Heart left ventricle (tissue), 16 donors: ENCODE results near the gene MRPL53. TPM values are rescaled to one million over a fixed set of nuclear protein-coding genes. Genes with fewer than 3 reads are reported as not detected.

Experiments used
- ATAC-seq, 4 donors: fragments of 200-7000 bp; cut with Tn5 transposase; one replicate each; pipeline ENCODE4 v1.9.1; 2020 to 2022; ENCODE audit warnings: moderate library complexity in 4 of 4, mild to moderate bottlenecking in 3 of 4, moderate number of reproducible peaks in 1 of 4
- DNase-seq, 5 donors: peaks; one replicate each; pipeline ENCODE4 v3.0.0-alpha.2; 2020
- H3K27ac ChIP-seq, 12 donors: fragments of 200-600 bp; sonication (generic) in 4 of 12; one replicate each; pipeline versions ENCODE4 v1.5.0 to v1.8.0; 2016 to 2022; ENCODE audit warnings: mild to moderate bottlenecking in 2 of 12
- H3K27me3 ChIP-seq, 9 donors: fragments of 200-600 bp; sonication (generic) in 2 of 9; one replicate each; pipeline versions ENCODE4 v1.5.1 to v1.8.0; 2016 to 2022; ENCODE audit warnings: mild to moderate bottlenecking in 3 of 9
- H3K36me3 ChIP-seq, 9 donors: fragments of 200-600 bp; sonication (generic) in 2 of 9; one replicate each; pipeline versions ENCODE4 v1.5.0 to v1.8.0; 2018 to 2022; ENCODE audit warnings: mild to moderate bottlenecking in 2 of 9
- H3K4me1 ChIP-seq, 12 donors: fragments of 200-600 bp; sonication (generic) in 4 of 12; one replicate each; pipeline versions ENCODE4 v1.5.0 to v1.8.0; 2016 to 2022; ENCODE audit warnings: mild to moderate bottlenecking in 3 of 12
- H3K4me3 ChIP-seq, 12 donors: fragments of 200-600 bp; sonication (generic) in 4 of 12; one replicate each; pipeline versions ENCODE4 v1.5.0 to v1.8.0; 2017 to 2022; ENCODE audit warnings: mild to moderate bottlenecking in 9 of 12, moderate library complexity in 4 of 12
- H3K9me3 ChIP-seq, 12 donors: fragments of 200-600 bp; sonication (generic) in 4 of 12; one replicate each; pipeline versions ENCODE4 v1.5.0 to v1.8.0; 2016 to 2022; ENCODE audit warnings: mild to moderate bottlenecking in 1 of 12
- POLR2A ChIP-seq, 2 donors: fragments of 450-650 bp; IDR thresholded peaks; one replicate each; pipeline ENCODE4 v1.6.1; 2017; ENCODE audit warnings: antibody characterized with exemption in 2 of 2, mild to moderate bottlenecking in 2 of 2, moderate library complexity in 2 of 2
- WGBS, 4 donors: extraction: QIAGEN DNeasy Blood & Tissue Kit in 2 of 4; methylation state at CpG; one replicate each; pipeline versions ENCODE4 v1.1.5 to v1.1.7; 2013 to 2018; 5-methylcytosine and 5-hydroxymethylcytosine counted together
- intact Hi-C, 10 donors: fragments of 100-400 bp; cut with DNase I; formaldehyde crosslinking; loops; one replicate each; pipeline versions ENCODE4 v1.11.1 to v1.14.2; 2022
- polyA plus RNA-seq, 2 donors: library from polyadenylated mRNA; stranded (reverse); fragments of 200-250 nt; gene quantifications; one replicate each; pipeline ENCODE4 v1.2.3, GENCODE V29; 2013
- total RNA-seq, 9 donors: library from RNA; depleted of rRNA in 2 of 9; stranded (reverse); fragments of >200 nt in 2 of 9; fragmentation: NEBNext Ultra II Directional in 3 of 9; extraction: Animal tissue kit (Norgen Biotek cat#: 25700) in 3 of 9; gene quantifications; one replicate each; pipeline versions ENCODE4 v1.1.0 to v1.2.4, GENCODE V29; 2016 to 2023
- TF ChIP-seq, protein P1 (sequence below), 12 donors: fragments of 200-600 bp; sonication (generic) in 4 of 12; IDR thresholded peaks; one replicate each; pipeline versions ENCODE4 v1.5.0 to v1.8.0; 2018 to 2022; ENCODE audit warnings: antibody characterized with exemption in 12 of 12, mild to moderate bottlenecking in 5 of 12
- donor health status: ischemic (EF 13 %, LVEDD 7.1; RV severe dilation, severe dysfunction).
- donor health status: healthy with polysubstance abuse.
- donor health status: DM: no; HTN: yes; CAD: no.
- donor health status: DM: no; HTN: no; CAD: no.
- donor health status: ischemic (EF 25% LVEDD 6.9; RV normal size, moderate dysfunction).
- donor health status: ischemic (EF 25% LVEDD 5.7; RV mildly dilated, moderate dysfunction).
- donor health status: healthy.
- donor health status: DM: yes; HTN: yes; CAD: no.
- donor health status: ischemic (EF 35%, LVEDD 5.7; RV mildly dilated, moderate dysfunction).
- donor health status: nonischemic (EF 11% LVEDD 7.7; RV severe dilation, severe dysfunction).
- donor health status: DM: yes; HTN: yes; CAD: no.
- donor health status: PGD.
- donor health status: ischemic (EF 29% LVEDD 5.4; RV normal size, mild dysfunction).
- donor health status: nonischemic (EF 23%, LVEDD 6.1; RV moderate dilation, normal function).

The MRPL53 gene
- total and polyA plus RNA-seq, 11 donors = 64.9 to 180 (median 135) TPM

DNA sequence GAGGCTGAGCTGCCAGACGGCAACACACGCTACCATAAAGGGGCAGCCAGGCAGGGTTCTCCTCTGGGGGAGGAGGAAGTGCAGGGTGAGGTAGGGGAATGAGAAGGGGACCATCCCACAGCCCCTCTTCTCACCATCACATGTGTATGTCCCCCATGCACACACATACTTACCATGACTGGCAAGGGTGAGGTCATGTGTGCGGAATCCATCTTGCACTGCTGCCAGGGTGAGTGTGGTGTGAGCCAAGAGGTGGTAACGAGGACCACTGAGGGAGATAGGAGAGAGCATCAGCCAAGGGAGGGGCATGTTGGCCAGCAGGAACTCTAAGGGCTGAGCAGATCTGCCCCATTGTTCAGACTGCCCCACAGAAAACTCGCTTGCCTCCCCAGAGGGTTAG lies 43.8 kb downstream of the MRPL53 start:
- Histone ChIP-seq H3K27ac (no peak overlapping the region), H3K27me3 (no peaks in the 10 kb centered on the region), H3K9me3 (no peaks in the 10 kb centered on the region), H3K4me1 (no peaks in the 10 kb centered on the region), H3K36me3 (peaks cover 0 to 79% (median 67%) of the 10 kb centered on the region in 9 donors), H3K4me3 (no peak overlapping the region)
- no peak for TF ChIP-seq POLR2A (IDR thresholded peaks at IDR 0.05)
- TF ChIP-seq, protein P1, sequence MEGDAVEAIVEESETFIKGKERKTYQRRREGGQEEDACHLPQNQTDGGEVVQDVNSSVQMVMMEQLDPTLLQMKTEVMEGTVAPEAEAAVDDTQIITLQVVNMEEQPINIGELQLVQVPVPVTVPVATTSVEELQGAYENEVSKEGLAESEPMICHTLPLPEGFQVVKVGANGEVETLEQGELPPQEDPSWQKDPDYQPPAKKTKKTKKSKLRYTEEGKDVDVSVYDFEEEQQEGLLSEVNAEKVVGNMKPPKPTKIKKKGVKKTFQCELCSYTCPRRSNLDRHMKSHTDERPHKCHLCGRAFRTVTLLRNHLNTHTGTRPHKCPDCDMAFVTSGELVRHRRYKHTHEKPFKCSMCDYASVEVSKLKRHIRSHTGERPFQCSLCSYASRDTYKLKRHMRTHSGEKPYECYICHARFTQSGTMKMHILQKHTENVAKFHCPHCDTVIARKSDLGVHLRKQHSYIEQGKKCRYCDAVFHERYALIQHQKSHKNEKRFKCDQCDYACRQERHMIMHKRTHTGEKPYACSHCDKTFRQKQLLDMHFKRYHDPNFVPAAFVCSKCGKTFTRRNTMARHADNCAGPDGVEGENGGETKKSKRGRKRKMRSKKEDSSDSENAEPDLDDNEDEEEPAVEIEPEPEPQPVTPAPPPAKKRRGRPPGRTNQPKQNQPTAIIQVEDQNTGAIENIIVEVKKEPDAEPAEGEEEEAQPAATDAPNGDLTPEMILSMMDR (IDR thresholded peaks at IDR 0.05) = no peak
- ATAC-seq = no peak
- WGBS, 4 donors = 70 to 81% (median 74%) methylated on average over 5 of the region's 5 CpGs
- no peak for DNase-seq
- intact Hi-C loops = no loop called here

GRCh38 chr2:74427551-74427950 lies 44.9 kb downstream of the MRPL53 start:
- DNase-seq = no peak
- 88 to 92% (median 89%) methylated on average over 3 of the region's 3 CpGs for WGBS, 4 donors
- Histone ChIP-seq H3K27ac (no peak overlapping the region), H3K27me3 (no peaks in the 10 kb centered on the region), H3K36me3 (peaks cover 0 to 79% (median 67%) of the 10 kb centered on the region in 9 donors), H3K9me3 (no peaks in the 10 kb centered on the region), H3K4me3 (no peak overlapping the region), H3K4me1 (no peaks in the 10 kb centered on the region)
- intact Hi-C loops = no loop called here
- ATAC-seq = no peak
- TF ChIP-seq, protein P1 (IDR thresholded peaks at IDR 0.05) = no peak
- no peak for TF ChIP-seq POLR2A (IDR thresholded peaks at IDR 0.05)

DNA sequence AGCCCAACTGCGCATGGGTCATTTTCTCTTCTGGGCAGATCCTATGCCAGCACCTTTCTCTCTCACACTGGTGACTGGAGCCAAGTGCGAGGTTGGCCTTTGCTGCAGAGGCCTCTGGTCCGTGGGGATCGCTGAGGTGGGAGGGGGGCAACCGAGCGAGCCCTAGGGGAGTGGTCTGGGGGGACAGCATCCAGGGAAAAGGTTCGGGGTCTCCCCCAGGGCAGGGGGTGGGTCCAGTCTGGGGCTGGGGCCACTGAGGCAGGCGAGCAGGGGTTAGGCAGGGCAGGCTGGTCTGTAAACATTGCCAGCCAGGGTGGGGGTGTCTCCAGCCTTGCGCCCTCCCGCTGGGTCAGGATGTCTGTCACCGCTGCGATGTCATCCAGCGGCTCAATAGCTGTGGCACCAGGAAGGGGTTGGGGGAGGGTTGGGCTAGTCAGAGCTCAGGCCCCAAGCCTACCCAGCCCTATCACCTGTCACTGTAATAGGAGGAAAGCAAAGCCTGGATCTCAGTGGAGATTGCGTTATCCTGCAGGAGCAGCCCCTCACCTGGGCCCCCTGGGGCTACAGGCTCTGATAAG lies 46.2 kb downstream of the MRPL53 start:
- 78 to 84% (median 82%) methylated on average over 11 to 14 of the region's 14 CpGs for WGBS, 4 donors
- H3K9me3 ChIP-seq = no peaks in the 10 kb centered on the region
- H3K4me1 ChIP-seq = peaks cover 0 to 10% (median 5%) of the 10 kb centered on the region in 12 donors
- no peak overlapping the region for H3K4me3 ChIP-seq
- ATAC-seq = no peak
- TF ChIP-seq, protein P1 (IDR thresholded peaks at IDR 0.05) = no peak
- intact Hi-C loops = no loop called here
- no peaks in the 10 kb centered on the region for H3K27me3 ChIP-seq
- H3K36me3 ChIP-seq = peaks cover 0 to 66% (median 55%) of the 10 kb centered on the region in 9 donors
- H3K27ac ChIP-seq = no peak overlapping the region
- DNase-seq = no peak

GRCh38 chr2:74425523-74425922 lies 47.0 kb downstream of the MRPL53 start:
- intact Hi-C loops = no loop called here
- no peak overlapping the region for H3K4me3 ChIP-seq
- no peak for TF ChIP-seq POLR2A (IDR thresholded peaks at IDR 0.05)
- ATAC-seq (no peak), DNase-seq (no peak)
- no peak overlapping the region for H3K27ac ChIP-seq
- H3K9me3 ChIP-seq = no peaks in the 10 kb centered on the region
- WGBS, 4 donors = 81 to 83% (median 82%) methylated on average over 7 of the region's 7 CpGs
- H3K4me1 ChIP-seq = peaks cover 0 to 17% (median 8%) of the 10 kb centered on the region in 12 donors
- peaks cover 0 to 59% (median 48%) of the 10 kb centered on the region in 9 donors for H3K36me3 ChIP-seq
- H3K27me3 ChIP-seq = no peaks in the 10 kb centered on the region

DNA sequence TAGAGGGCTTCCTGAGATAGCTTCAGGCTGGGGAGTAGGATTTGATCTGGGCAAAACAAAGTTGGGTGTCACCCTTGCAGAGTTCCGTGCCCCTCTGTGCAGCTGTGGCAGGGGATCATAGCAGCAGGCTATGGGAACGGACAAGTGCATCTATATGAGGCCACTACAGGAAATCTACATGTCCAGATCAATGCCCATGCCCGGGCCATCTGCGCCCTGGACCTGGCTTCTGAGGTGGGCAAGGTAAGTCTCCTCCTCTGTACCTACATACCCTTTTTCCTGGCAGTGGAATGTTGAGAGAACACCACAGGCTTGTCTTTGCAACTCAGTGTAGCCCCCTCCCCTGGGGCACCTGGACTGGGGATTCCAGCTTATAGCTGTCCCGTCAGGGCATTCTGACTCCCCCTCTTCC lies 47.5 kb downstream of the MRPL53 start:
- peaks cover 0 to 19% (median 8%) of the 10 kb centered on the region in 12 donors for H3K4me1 ChIP-seq
- WGBS, 4 donors = 78 to 86% (median 82%) methylated on average over 5 of the region's 5 CpGs
- H3K9me3 ChIP-seq = no peaks in the 10 kb centered on the region
- no peak for ATAC-seq
- TF ChIP-seq, protein P1 (IDR thresholded peaks at IDR 0.05) = no peak
- no peak for TF ChIP-seq POLR2A (IDR thresholded peaks at IDR 0.05)
- no peaks in the 10 kb centered on the region for H3K27me3 ChIP-seq
- H3K36me3 ChIP-seq = peaks cover 0 to 53% (median 44%) of the 10 kb centered on the region in 9 donors
- DNase-seq = no peak
- H3K27ac ChIP-seq = no peak overlapping the region
- intact Hi-C loops = no loop called here
- no peak overlapping the region for H3K4me3 ChIP-seq
